Inferior parietal cortex (tissue), 1 donor: ENCODE measurements around the gene TBC1D8.
"Not testable (repeated sequence)": the region's sequence is repeated elsewhere in the genome, so short reads cannot be mapped to it uniquely, and the experiment has no call there.

Experiments used
- DNase-seq: peaks from one replicate; pipeline ENCODE4 v3.0.0-alpha.2; 2016; ENCODE audit errors: extremely low spot score

Gene TBC1D8

DNA sequence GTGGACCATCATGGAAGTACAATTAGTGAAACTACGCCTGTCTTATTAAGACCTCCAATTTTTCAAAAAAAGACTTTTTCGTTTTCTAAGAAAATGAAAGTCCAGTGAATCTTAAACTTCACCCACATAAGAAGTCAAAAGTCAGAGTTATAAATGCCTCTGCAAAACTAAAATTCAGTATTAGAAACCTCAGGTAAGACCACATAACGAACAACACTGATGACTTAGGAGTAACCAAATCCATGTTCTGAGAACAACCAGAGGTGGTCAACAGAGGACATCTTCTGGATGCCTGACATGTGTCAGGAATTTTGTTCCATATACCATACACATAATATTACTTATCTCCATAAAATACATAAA is 86.7 kb downstream of the TBC1D8 start:
- no peak for DNase-seq

DNA sequence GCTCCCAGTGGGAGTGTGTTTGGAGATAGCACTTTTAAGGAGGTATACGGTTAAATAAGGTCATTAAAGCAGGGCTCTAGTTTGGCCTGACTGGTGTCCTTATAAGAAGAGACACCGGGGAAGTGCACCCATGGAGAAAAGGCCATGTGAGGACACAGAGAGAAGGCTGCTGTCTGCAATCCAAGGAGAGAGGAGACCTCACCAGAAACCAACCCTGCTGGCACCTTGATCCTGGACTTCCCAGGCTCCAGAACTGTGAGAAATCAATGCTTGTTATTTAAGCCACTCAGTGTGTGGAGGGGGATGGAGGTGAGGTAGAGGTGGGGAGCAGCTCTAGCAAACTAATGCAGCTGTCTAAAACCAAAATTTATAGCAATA is 87.1 kb downstream of the TBC1D8 start:
- DNase-seq, result no peak

DNA sequence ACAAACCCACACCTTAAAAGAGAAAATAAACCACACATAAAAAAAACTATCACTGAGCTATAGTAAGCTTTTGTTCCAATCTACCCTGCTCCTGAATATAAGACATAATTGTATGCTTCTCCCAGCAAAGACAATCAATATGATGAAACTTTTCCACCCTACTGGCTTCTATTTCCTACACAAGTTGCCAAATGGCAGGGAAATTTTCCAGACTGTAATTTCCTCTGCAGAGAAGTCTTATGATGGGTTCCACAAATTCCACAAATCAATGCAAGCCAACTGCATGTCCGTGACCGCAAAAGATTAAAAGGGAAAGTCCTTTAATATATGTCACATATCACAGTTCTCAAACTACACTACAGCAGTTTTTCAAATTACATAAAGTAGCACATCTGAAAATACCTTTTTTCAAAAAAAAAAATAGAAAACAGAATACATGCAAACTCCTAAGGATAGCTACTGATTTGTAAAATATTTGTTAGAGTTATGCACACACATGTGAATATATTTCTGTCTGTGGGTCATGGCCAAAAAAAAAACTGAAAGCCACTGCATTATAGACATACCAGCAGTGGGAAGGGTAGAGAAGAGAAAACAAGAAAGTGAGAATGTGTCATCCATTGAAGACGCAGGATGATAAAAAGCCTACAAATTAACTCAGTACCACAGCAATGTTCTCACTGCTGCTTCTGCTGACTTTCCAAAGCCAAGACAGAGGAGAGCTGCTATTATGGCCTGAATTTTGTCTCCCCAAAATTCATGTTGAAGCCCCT is 87.6 kb downstream of the TBC1D8 start:
- DNase-seq, result no peak

DNA sequence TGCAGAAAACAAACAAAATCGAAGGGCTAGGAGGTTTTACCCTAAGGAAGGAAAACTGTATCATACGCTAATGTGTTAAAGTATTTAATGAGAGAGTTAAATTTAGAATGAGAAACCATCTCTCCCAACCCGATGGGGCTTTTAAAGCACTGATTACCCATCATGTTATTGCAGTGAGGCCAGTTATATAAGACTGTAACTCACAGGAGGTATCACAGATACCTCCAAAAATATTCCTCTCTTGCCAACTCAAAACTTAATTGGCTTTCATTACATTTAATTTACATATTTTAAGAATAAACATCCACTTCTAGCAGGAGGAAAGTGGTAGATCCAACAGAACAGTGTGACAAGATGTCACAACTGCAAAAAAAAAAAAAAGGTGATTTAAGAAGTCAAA is 92.8 kb downstream of the TBC1D8 start:
- DNase-seq, result no peak

DNA sequence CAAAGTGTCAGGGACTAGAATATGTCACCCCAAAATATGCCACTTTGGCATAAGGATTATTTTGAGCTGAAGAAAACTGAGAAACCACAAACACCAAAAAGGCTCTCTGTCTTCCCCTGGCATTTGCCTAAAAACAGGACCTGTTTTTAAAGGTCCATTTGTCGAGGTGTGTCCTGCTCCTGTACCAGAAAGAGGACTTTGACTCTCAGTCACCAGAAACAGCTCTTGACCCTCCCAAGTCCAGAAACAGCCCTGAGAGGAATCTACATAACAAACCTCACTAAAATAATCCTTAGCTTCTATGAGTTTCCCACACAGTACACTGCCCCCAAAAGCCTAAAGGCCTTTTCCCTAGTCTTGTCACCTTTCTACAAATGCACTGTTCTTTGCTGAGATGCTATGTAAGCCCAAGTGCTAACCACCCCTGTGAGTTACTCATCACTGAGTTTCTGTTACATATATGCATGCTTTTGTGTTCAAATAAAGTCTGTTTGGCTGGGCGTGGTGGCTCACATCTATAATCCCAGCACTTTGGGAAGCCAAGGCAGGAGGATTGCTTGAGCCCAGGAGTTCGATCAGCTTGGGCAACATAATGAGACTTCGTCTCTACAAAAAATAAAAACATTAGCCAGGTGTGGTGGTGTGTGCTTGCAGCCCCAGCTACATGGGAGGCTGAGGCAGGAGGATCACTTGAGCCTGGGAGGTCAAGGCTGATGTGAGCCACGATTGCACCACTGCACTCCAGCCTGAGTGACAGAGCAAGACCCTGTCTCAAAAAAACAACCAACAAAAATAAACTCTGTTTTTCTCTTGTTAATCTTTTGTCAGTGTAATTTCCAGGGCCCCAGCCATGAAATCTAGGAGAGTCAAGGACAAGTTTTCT is 93.9 kb downstream of the TBC1D8 start:
- DNase-seq, result no peak

DNA sequence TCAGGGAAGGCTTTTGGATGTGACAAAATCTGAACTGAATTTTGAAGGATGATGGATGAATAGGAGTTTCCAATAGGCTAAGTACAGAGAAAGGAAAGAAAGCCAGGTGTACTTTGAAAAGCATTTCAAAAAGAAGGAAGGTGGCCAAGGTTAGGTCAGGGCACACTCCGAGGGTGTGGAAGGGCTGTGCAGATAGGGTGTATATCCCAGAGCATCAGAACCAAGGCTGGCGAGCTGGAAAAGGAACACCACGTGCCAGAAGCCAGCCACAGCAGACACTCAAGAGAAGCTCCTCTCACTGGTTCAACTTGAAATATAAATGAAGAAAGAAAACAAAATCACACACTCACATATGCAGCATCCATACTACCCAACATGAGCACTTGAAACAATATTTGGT is 98.1 kb downstream of the TBC1D8 start:
- no peak for DNase-seq

DNA sequence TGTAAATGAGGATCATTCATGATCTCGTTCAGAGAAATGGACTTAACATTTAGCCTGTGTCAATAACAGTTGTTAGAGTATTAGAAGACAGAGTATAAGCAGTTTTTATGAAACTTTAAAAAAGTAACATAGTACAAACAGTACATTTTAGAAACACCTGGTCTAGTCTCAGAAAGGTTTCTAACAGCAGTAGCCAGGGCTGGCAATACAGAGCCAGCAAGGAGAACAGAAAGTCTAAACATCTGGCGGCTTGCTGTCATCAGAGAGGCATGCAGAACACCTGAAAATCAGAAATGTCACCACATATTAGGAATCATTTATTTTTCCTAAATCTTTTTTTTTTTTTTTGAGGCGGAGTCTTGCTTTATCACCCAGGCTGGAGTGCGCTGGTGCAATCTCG is 99.0 kb downstream of the TBC1D8 start:
- DNase-seq, result no peak

DNA sequence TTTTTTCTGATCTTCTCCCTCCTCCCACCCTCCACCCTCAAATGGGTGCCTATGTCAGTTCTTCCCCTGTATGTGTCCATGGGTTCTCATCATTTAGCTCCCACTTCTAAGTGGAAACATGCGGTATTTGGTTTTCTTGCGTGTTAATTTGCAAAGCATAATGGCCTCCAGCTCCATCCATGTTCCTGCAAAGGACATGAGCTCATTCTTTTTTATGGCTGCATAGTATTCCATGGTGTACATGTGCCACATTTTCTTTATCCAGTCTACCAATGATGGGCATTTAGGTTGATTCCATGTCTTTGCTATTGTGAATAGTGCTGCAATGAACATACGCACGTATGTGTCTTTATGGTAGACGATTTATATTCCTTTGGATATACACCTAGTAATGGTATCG is 100.3 kb downstream of the TBC1D8 start:
- DNase-seq, result not testable (repeated sequence)

DNA sequence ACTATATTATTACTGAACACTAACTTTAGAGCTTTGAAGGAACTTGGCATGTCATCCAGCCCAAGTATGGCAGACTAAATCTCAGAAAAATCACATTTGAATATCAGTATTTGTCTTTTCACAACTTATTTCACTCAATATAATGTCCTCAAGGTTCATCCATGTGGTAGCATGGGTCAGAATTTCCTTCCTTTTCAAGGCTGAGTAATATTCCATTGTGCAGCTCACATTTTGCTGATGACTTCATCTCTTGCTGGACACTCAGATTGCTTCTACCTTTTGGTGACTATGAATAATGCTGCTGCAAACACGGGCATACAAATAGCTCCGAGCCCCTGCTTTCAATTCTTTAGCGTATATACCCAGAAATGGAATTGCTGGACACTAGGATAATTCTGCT is 102.4 kb downstream of the TBC1D8 start:
- DNase-seq, result no peak

DNA sequence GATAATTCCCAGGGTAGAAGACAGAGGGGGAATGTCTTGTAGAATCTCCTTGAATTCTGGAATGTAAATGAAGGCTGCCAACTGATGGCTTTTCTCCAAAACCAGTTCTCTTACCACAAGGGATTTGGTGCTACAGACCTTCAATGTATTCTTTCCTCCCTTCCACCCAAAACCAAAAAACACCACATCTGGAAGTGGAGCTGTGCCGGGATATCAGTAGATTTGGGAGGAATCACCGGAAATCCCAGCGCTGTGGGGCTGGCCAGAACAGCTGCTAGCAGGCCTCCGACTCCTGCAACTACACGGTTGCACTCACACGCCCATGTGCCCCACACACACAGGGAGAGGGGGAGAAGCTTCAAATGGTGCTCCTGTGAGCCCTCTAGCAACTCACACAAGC is 103.4 kb downstream of the TBC1D8 start:
- no peak for DNase-seq

DNA sequence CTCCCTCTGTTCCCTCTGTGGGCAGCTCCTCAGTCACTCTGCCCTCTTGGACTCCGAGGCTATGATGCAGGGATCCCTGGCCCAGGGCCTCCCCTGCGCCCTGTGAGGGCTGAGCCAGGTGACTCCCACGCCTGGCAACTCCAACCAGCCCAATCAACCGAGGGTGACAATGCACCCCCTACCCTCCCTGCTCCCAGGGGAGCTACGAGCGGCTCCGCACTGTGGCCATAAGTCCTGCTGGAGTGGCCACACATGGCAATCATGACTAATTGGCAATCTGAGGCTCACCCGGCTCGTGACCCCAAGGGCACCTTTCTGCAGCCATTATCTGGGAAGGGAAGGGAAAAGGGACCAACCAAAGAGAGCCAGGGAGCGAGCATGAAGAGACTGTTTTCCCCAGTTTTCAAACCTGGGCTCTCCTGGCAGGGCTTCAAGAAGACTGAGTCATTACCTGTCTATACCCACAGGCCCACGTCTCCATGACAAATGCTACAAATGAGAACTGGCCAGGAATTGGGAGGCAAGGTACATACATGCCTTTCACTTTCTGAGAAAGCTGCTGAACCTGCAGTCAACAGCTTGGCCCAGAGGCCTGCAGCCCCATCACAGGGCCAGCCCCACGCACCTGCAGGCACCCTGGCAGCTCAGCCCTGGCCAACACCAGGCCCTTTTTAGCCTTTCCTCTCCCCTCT is 104.0 kb downstream of the TBC1D8 start:
- no peak for DNase-seq

DNA sequence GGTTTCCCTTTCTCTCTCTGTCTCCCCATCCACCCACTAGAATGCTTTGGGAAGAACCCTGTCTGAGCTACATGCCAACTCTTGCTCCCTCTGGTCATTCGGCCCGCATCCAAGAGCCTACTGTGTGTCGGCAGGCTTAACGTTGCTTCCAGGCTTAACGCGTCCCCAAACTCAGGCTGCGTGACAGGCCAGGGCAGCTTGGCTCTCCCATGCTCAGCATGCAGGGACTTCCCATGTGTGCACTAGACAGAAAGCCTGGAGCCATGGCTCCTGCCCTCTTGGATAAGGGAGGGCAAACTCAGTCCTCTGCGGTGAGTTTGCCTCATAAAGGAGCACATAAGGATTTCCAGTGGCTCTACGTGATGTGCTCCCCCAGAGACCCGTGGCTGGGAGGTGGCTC is 105.9 kb downstream of the TBC1D8 start:
- DNase-seq, result no peak

DNA sequence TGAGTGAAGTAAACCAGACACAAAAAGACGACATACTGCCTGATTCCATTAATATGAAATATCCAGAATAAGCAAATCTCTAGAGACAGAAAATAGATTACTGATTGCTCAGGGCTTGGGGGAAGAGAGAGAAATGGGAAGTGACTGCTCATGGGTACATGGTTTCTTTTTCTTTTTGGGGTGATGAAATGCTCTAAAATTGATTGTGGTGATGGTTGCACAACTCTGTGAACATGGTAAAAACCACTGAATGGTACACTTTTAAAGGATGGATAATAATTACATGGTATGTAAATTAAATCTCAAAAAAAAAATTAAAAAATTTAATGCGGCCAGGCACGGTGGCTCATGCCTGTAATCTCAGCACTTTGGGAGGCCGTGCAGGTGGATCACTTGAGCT is 109.8 kb downstream of the TBC1D8 start:
- no peak for DNase-seq

DNA sequence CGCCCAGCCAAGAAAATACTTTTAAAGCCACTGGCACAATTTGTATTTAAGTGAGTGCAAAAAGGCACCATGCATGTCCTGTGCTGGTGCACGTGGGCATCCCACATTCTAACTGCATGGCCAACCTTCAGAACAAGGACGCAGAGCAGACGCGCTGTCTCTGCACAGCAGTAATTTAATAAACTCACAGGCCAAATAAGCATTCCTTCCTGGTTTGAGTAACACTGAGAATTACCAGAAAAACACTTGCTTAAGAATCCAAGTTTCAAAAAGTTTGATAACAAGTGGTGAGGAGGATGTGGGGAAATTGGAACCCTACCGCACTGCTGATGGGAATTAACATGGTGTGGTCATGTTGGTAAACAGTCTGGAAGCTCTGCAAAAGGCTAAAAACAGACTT is 110.4 kb downstream of the TBC1D8 start:
- no peak for DNase-seq

DNA sequence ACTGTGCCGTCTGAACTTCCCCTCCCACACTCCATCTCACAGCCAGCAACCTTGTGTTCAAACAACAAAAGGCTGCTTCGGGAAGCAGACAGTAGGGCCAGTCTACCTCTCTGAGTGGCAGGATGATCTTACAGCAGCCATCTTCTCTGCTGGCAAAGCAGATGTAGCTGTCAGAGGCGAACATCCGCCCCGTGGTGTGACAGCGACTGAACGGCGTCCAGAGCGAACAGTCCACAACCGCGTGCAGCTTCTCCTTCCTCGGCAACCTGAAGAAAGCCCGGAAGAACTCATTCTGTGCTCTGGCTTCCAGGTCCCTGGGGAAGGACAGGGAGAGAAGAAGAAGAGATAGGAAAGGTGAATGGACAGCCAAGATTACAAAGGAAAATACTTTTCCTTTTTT is 111.1 kb downstream of the TBC1D8 start:
- DNase-seq, result no peak

DNA sequence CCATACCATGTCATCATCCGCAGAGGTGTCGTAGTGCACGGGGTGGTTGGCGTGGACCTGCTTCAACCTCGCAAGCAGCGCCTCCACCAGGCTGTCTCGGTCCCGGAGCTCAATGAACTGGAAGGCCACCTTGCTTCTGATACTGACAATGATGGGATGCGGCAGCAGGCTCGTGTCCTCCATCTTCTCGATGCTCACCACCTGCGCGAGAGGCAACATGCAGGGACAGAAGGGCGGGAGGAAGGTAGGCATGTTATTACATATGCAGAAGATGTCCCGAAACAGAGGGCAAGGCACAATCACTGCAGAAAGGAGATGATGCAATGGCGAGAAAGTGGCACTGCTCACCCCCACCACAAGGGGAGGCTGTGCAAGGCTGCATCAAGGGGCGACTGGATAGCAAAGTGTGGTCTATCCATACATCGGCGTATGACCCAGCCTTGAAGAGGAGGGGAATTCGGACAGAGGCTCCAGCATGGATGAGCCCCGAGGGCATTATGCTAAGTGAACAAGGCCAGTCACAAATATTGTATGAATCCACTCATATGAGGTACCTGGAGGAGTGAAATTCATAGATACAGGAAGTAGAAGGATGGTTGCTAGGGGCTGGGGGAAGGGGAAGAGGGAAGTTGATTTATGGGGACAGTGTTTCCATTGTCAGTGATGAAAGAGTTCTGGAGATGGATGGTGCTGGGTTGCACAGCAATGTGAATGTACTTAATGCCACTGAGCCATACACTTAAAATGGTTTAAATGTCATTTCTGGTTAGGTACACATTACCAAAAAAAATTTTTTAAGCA is 112.5 kb downstream of the TBC1D8 start:
- no peak for DNase-seq

DNA sequence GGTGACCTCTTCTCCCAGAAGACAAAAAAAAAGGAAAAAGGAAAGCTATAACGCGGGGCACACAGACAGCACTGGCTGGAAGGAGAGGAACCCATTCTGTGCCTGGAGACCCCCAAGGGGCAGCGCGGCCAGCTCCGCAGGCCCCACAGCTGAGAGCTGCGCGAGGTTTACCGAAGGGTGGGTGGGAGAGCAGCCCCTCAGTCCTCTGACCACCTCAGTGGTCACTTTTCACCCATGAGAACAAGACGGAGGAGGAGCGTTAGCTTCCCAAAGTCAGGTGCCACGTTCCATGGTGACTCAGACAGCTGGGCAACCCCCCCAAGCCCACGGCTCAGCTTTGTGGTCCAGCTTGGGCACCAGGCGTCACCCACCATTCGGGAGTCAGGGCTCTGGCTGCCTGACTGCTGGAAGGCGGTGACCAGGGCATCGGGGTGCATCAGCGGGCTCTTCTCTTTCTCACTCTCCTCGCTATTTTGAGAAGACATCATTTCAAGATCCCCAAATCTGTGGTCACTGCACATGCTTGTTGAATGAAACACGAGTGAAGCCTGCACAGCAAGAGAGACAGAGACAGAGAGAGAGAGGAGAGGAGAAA is 113.9 kb downstream of the TBC1D8 start:
- no peak for DNase-seq

DNA sequence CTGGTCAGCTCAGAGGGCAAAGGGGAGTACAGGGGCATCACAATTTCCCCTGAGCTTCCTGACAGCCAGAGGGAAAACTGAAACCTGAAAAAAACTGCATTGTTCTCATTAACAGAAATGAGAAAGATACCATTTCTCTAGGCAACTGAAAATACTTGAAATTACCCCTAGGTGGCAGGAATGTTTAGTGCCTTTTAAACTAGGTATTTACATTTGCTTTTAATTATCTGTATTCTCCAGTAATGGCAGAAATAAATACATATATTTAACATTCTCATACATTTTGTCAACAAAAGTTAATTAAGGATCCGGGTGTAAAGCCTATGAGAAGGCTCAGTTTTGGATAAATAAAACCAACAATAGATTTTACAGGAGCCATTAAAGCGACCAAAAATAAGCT is 114.6 kb downstream of the TBC1D8 start:
- peak; percentile 23 for DNase-seq

DNA sequence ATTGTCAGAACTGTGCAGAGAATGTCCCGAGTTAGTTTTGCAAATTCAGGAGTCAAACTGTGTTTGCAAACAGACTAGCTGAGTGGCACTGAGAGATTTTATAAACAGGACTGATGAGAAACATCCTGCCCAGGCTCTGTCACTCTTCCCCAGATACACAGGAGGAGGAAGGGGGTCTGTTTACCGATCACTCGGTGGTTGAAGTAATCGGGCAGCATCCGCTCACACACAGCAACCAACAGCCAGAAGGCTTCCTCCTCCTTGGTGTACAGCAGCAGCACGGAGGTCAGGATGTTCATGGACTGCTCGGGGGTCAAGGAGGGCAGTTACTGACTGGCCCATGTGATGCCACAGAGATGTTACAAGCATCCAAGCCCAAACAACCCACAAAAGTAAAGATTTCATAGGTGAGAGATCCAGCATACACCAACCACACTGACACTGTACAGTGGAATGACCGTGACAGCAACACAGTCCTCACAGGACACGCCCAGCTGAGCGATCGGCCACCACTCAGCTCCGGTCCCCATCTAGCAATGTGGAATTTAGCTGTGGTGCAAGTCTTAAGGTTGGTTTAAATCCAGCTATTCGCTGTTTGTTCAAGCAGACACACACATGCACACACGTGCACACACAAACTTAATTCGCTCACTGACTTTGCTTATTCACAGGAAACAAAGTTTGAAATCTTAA is 119.0 kb downstream of the TBC1D8 start:
- no peak for DNase-seq

DNA sequence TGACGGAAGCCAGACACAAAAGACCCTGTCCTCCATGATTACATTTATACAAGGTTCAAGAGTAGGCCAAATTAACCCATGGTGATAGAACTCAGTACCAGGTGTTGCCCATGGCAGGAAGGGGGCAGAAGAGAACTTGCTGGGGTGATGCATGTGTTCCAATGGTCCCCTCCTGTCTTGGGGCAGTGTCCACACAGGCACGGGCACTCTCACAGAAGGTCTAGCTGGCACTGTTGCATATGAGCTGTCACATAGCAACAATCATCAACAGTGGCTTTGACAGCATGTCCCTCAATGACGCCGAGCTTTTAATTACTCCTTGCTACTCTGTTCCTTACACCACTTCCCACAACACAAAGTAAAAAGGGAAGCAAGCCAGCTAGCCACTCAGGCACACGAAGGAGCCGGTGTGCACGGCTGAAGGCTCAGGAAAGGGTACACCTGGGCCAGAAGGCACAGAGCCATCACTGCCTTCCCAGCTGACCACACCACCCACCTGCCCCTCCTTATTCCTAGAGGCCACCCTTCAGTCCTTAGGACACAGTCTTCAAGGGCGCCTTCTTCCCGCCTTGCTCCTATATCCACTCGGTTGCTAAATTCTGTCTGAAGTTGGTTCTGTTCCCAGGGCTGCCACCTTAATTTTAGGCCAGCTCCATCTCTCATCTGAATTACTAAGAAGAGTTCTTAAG is 120.2 kb downstream of the TBC1D8 start:
- no peak for DNase-seq
